CD4-positive, alpha-beta T cell treated with Interleukin-12 subunit alpha and Interleukin-12 subunit beta, for 1 hour (primary cell): ENCODE data around the gene LGALS8.

Source experiments
- DNase-seq: peaks from one replicate; pipeline ENCODE4 v3.0.0-alpha.2; 2020

LGALS8 gene

GRCh38 chr1:236509647-236510401 is 14.0 kb upstream of the LGALS8 start:
- no peak for DNase-seq

- no peak for DNase-seq
These were observed 11.9 kb upstream of the LGALS8 start for GRCh38 chr1:236511735-236512418.

GRCh38 chr1:236514703-236515442 is 8.9 kb upstream of the LGALS8 start:
- DNase-seq: no peak

- no peak for DNase-seq
These were observed 8.3 kb upstream of the LGALS8 start for GRCh38 chr1:236515443-236515958.

- peak; percentile 57 for DNase-seq
These were observed 6.7 kb upstream of the LGALS8 start for GRCh38 chr1:236516929-236517704.

GRCh38 chr1:236518322-236518721 is 5.5 kb upstream of the LGALS8 start:
- DNase-seq: no peak

- no peak for DNase-seq
These were observed 3.3 kb upstream of the LGALS8 start for GRCh38 chr1:236520445-236521005.

GRCh38 chr1:236522937-236523703 is 662 bp upstream of the LGALS8 start:
- DNase-seq: no peak

GRCh38 chr1:236524142-236524894 is 536 bp downstream of the LGALS8 start:
- peak; percentile 73 for DNase-seq

GRCh38 chr1:236524895-236525184 is 1.1 kb downstream of the LGALS8 start:
- DNase-seq: no peak

- DNase-seq: no peak
These were observed 2.3 kb downstream of the LGALS8 start for GRCh38 chr1:236526079-236526478.

GRCh38 chr1:236530286-236530685 is 6.5 kb downstream of the LGALS8 start:
- DNase-seq: no peak

- DNase-seq: no peak
These were observed 7.2 kb downstream of the LGALS8 start for GRCh38 chr1:236530959-236531358.

GRCh38 chr1:236532850-236533249 is 9.1 kb downstream of the LGALS8 start:
- no peak for DNase-seq

GRCh38 chr1:236534151-236534651 is 10.4 kb downstream of the LGALS8 start:
- peak; percentile 11 for DNase-seq

GRCh38 chr1:236535190-236535589 is 11.4 kb downstream of the LGALS8 start:
- DNase-seq: no peak

- no peak for DNase-seq
These were observed 11.9 kb downstream of the LGALS8 start for GRCh38 chr1:236535662-236536161.

GRCh38 chr1:236536540-236536939 is 12.8 kb downstream of the LGALS8 start:
- DNase-seq: no peak

GRCh38 chr1:236540813-236541465 is 17.2 kb downstream of the LGALS8 start:
- no peak for DNase-seq

GRCh38 chr1:236541710-236542109 is 17.9 kb downstream of the LGALS8 start:
- DNase-seq: no peak
